ENCODE measurements around the gene CROCC.

CROCC gene

DNA sequence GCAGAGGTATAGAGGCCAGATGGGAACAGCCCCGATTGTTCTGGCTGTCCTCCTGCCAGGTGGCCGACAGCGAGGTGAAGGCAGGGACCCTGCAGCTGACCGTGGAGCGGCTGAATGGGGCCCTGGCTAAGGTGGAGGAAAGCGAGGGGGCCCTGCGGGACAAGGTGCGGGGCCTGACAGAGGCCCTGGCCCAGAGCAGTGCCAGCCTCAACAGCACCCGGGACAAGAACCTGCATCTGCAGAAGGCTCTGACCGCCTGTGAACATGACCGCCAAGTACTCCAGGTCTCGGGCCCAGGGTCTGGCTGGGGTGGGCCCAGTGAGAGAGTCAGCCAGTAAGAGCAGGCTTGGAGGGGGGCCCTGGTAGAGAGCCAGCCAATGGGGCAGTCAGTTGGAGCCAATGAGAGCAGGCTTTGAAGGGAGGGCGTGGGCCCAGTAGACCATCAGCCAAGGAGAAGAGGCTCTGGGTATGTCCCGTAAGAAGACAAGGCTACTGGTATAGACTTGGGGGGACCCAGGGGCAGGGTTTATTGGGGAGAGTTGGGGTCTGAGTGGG lies 47.4 kb downstream of the CROCC start:
- no peak overlapping the region for H3K4me3 ChIP-seq (ENCODE audit: control insufficient read depth, low read depth, low read length)
- no peak for DNase-seq (ENCODE audit: low read depth)
- TF ChIP-seq CTCF (IDR thresholded peaks at IDR 0.05; ENCODE audit: control insufficient read depth, insufficient read depth, low read depth, low read length, missing control alignments), result no peak

DNA sequence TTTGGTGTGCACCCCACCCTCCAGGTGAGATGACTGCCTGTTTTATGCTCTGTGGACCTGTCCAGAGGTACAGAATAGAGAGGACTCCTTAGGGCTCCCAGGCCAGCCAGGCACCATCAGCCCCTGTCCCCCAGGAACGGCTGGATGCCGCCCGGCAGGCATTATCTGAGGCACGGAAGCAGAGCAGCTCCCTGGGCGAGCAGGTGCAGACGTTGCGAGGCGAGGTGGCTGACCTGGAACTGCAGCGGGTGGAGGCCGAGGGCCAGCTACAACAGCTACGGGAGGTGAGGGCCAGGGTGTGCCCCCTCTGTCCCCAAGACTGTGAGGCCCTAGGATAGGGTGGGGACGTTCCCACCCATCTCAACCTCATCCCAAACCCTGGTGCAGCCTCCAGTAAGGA lies 47.9 kb downstream of the CROCC start:
- H3K4me3 ChIP-seq (ENCODE audit: control insufficient read depth, low read depth, low read length), result no peak overlapping the region
- no peak for DNase-seq (ENCODE audit: low read depth)
- no peak for TF ChIP-seq CTCF (IDR thresholded peaks at IDR 0.05; ENCODE audit: control insufficient read depth, insufficient read depth, low read depth, low read length, missing control alignments)

DNA sequence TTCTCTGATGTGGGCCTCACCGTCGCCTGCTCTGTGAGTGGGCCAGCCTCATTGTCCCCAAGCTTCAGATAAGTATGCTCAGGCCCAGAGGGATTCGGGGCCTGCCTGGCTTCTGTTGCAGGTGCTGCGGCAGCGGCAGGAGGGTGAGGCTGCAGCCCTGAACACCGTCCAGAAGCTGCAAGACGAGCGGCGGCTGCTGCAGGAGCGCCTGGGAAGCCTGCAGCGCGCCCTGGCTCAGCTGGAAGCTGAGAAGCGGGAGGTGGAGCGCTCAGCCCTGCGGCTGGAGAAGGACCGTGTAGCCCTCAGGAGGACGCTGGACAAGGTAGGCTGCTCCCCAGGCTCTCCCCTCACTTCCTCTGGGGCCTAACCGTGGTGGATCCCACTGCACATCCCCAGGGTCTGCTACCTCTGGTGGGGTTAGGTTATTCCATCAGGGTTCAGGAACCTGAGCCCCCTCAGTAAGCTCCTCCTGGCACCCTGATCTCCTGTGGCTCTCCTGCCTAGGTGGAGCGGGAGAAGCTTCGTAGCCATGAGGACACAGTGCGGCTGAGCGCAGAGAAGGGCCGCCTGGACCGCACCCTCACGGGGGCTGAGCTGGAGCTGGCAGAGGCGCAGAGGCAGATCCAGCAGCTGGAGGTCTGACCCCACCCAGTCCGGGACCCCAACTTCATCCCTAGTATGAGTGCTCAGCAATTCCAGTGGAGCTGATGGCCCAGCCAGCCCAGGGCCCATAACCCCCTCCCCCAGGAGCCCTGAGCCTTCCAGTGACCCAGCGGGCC lies 48.6 kb downstream of the CROCC start:
- TF ChIP-seq CTCF (IDR thresholded peaks at IDR 0.05; ENCODE audit: control insufficient read depth, insufficient read depth, low read depth, low read length, missing control alignments), result no peak
- no peak for DNase-seq (ENCODE audit: low read depth)
- H3K4me3 ChIP-seq (ENCODE audit: control insufficient read depth, low read depth, low read length), result no peak overlapping the region

DNA sequence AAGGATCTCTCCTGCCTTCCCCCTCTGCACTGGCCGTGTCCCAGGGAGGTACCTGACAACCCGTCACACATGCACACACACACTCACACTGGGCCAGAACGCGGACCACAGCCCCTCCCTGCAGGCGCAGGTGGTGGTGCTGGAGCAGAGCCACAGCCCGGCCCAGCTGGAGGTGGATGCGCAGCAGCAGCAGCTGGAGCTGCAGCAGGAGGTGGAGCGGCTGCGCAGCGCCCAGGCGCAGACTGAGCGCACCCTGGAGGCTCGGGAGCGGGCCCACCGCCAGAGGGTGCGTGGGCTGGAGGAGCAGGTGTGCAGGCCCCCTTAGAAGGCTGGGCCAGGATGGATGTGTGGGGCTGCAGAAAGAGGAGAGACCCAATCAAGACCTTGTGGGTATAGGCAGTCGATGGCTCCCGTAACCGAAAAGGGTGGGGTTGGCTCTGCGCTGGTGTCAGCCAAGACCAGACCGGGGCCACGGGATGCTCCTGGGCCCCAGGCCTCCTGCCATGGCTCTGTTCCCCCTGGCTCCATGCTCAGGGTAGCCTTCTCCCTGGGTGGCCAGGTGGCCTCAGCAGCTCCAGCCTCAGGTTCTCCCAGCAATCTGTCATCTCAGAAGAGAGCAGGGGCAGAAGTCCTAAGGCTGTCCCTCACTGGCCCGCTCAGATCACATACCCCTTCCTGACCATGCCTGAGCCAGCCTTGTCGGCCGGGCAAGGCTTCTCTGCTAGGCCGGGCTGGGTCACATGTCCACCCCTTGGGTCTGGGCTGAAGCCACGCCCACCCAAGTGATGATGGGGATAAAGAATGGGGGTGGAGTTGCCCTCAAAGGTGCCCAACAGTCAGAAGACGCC lies 49.8 kb downstream of the CROCC start:
- DNase-seq (ENCODE audit: low read depth), result no peak
- TF ChIP-seq CTCF (IDR thresholded peaks at IDR 0.05; ENCODE audit: control insufficient read depth, insufficient read depth, low read depth, low read length, missing control alignments), result no peak
- no peak overlapping the region for H3K4me3 ChIP-seq (ENCODE audit: control insufficient read depth, low read depth, low read length)

- no peak for DNase-seq (ENCODE audit: low read depth)
- no peak for TF ChIP-seq CTCF (IDR thresholded peaks at IDR 0.05; ENCODE audit: control insufficient read depth, insufficient read depth, low read depth, low read length, missing control alignments)
- H3K4me3 ChIP-seq (ENCODE audit: control insufficient read depth, low read depth, low read length), result no peak overlapping the region
Measured at GRCh38 chr1:16972189-16972895, 50.6 kb downstream of the CROCC start.

GRCh38 chr1:16973215-16973614 lies 51.5 kb downstream of the CROCC start:
- no peak overlapping the region for H3K4me3 ChIP-seq (ENCODE audit: control insufficient read depth, low read depth, low read length)
- DNase-seq (ENCODE audit: low read depth), result no peak
- TF ChIP-seq CTCF (IDR thresholded peaks at IDR 0.05; ENCODE audit: control insufficient read depth, insufficient read depth, low read depth, low read length, missing control alignments), result no peak
